HFF-Myc (cell line): ENCODE measurements around the gene CASP9.

Experiments used
- DNase-seq: peaks from one replicate; pipeline ENCODE4 v3.0.0-alpha.2; 2011; ENCODE audit warnings: low read depth; ENCODE audit errors: extremely low read depth
- H3K4me3 ChIP-seq: replicated peaks from 2 replicates; pipeline ENCODE4 v1.5.1; 2011; ENCODE audit warnings: low read depth, mild to moderate bottlenecking, control low read depth, low read length
- CTCF ChIP-seq: IDR thresholded peaks from 2 replicates; pipeline ENCODE4 v1.5.1; 2012; ENCODE audit warnings: mild to moderate bottlenecking, low read depth, low read length, control low read depth; ENCODE audit errors: missing control alignments

CASP9 gene

GRCh38 chr1:15557594-15557993, 33.6 kb upstream of the CASP9 start:
- no peak for DNase-seq
- TF ChIP-seq CTCF: no peak
- no peak overlapping the region for H3K4me3 ChIP-seq

GRCh38 chr1:15557008-15557407, 33.0 kb upstream of the CASP9 start:
- DNase-seq: no peak
- TF ChIP-seq CTCF: no peak
- H3K4me3 ChIP-seq: no peak overlapping the region

GRCh38 chr1:15550573-15550972, 26.6 kb upstream of the CASP9 start:
- TF ChIP-seq CTCF: no peak
- no peak for DNase-seq
- H3K4me3 ChIP-seq: no peak overlapping the region

- DNase-seq: no peak
- no peak overlapping the region for H3K4me3 ChIP-seq
- no peak for TF ChIP-seq CTCF
Measured at GRCh38 chr1:15546641-15547040, 22.6 kb upstream of the CASP9 start.

- no peak overlapping the region for H3K4me3 ChIP-seq
- TF ChIP-seq CTCF: no peak
- no peak for DNase-seq
Measured at GRCh38 chr1:15543589-15544568, 19.9 kb upstream of the CASP9 start.

- H3K4me3 ChIP-seq: no peak overlapping the region
- DNase-seq: no peak
- no peak for TF ChIP-seq CTCF
Measured at GRCh38 chr1:15543251-15543588, 19.2 kb upstream of the CASP9 start.
